NCI-H1417 treated with DMSO at 0.1 percent for 48 hours (cell line): ENCODE measurements around the gene CADM1.

Source experiments
- DNase-seq: peaks from one replicate; lab custom pipeline; 2025; lab: John Stamatoyannopoulos, UW

CADM1 gene

DNA sequence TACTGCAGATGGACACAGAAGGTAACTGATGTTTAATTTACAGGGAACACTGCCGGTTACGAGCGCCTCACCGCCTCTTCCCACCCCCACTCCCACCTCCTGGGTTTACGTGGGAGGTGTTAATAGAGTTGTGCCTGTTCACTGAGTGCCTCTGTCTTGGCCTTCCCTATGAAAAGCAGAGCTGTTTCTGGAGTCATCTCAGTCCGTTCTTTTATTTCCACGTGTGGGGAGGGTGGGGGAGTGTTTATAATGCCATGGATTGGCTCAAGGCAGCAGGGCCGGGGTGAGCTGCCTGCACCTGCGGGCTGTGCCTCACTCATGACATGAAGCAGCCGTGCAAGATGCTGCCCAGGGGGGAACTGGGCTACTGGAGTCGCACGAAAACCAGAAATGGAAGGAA is 322.7 kb downstream of the CADM1 start:
- DNase-seq: no peak

DNA sequence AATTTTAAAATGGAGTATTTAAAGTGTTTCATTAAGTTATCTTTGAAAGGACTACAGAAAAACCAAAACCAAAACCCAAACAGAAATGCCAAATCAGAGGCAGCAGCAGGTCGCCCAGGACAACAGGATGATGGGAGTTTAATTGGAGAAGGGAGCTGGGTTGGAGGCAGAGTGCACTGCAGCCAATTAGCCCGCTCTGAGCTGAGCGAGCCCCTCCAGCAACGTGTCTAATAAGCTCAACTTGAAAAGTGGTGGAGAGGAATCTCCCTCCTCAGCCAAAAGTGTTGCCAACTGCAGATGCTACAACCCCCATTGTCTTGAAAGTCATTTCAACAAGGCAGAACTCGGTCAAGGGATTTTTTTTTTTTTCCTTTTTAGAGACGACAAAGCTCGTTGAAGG is 323.9 kb downstream of the CADM1 start:
- peak; percentile 67 for DNase-seq

DNA sequence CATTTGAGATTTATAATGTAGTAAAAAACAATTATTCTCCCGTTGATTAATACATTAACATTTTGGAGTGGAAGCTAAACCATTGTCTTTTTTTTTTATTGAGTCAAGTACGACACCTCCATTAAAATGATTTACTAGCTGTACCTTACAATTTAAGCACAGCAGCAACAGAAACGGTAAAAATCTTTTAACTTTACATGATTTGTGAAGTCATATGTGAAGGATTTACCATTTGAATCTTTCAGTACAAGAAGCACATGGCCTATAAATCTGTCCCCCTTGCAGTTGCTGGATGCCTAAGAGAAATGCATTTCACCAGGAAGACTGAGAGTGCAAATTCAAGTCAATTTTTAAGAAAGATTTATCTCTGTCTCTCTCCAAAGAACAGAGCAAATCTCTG is 324.6 kb downstream of the CADM1 start:
- DNase-seq: peak; percentile 26

GRCh38 chr11:115178705-115179104 is 325.5 kb downstream of the CADM1 start:
- DNase-seq: no peak

DNA sequence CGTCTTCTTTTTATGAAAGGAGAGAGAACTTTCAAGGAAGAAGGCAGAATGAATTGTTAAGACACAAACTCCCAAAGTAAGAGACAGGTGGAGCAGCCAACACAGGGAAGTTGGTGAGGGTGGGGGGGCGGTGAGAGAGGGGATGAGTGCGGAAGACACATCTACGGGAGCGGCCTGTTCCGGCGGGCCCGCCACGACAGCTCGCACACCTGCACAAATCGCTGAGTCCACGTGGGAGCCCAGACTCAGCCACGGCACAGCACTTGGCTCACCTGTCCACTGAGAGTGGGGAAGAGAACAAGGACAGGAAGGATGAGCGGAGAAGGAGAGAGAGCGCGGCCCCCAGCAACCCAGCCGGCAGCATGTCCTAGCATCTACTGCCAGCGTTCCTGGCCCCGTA is 331.1 kb downstream of the CADM1 start:
- DNase-seq: no peak

DNA sequence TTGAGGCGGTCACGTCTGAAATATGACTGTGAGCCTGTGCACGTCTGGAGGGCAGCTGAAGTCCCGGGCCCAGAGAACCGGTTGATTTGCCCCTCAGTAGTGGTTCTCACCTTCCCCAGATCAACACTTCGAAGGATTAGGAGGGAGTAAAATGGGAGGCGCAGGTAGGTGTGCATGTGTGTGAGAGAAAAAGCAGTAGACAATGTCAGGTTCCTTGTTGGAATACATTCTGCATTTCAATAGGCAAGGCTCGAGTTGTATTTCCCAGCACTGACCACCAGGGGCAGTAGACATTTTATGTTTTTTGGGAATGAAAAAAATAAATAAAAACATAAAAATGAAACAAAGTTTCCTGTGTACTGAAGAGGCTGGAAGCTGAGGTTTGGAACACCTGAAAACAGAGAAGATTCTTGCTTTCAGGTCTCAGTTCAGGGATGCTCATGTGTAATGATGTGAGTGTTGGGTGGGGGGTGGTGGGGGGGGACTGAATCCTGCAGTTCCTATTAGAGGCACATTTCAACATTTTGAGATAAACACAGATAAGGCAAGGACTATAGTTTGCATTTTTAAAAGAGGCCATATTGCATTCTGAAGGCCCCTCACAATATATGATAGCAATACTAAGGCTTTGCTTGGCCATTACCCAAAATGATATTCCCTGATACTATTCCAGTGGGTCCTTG is 333.9 kb downstream of the CADM1 start:
- no peak for DNase-seq

- DNase-seq: no peak
Observed at GRCh38 chr11:115169251-115169650, 335.0 kb downstream of the CADM1 start.

- no peak for DNase-seq
Observed at GRCh38 chr11:115168686-115169085, 335.5 kb downstream of the CADM1 start.

- peak; percentile 57 for DNase-seq
Observed at GRCh38 chr11:115168229-115168671, 336.0 kb downstream of the CADM1 start.

GRCh38 chr11:115167456-115167855 is 336.8 kb downstream of the CADM1 start:
- no peak for DNase-seq

- DNase-seq: no peak
Observed at GRCh38 chr11:115166820-115167219, 337.4 kb downstream of the CADM1 start.

DNA sequence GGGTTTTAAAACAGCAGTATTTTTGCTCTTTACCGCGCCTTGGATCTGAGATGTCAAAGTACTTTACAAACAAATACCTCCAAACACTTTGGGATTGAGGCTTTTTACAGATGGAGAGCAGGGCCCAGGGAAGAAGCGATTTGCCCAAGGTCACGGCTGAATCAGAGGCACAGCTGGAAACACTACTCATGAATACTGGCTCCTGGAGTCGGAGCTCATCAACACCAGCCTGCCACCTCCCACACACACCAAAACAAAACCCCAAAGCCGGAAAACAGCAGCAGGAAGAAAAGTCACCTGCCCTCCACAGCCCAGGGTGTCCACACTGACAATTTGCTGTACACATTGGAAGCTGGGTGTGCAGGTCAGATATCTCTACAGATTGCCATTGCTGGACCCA is 339.4 kb downstream of the CADM1 start:
- no peak for DNase-seq

- no peak for DNase-seq
Observed at GRCh38 chr11:115162919-115163318, 341.3 kb downstream of the CADM1 start.

DNA sequence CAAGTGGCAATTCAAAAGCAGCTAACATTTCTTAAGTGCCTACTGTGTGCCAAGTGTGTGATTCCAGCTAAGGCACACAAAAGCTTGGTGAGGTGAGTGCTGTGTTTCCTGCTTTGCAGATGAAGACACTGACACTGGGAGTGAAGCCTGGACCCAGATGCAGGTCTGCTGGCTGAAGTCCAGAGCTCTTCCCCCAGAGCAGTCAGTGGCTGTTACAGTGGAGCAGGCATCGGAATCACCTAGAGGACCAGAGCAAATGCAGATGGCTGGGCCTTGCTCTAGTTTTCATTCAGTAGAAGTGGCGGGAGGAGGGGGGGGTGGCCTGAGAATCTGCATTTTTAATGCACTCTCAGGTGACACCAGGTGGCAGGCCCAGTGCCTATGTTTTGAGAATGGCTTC is 342.3 kb downstream of the CADM1 start:
- no peak for DNase-seq

- no peak for DNase-seq
Observed at GRCh38 chr11:115159207-115159606, 345.0 kb downstream of the CADM1 start.

DNA sequence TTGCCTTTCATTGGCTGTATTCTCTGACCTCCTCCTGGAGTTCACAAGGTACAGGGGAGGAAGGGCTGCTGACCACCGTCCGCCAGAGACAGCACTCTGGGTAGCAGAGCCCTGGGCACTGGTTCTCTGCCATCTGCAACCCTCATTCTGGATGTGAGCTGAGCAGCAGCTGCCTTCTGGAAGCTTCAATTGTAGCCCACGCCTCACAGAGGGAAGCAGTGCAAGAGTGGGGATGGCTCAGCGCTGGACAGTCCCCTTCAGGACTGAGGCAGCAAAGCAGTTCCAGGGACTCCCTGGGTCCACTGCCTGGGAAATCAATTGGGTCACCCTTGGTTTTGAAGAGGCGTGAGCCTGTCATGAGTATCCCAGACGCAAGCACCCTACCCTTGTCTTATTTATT is 346.2 kb downstream of the CADM1 start:
- no peak for DNase-seq

DNA sequence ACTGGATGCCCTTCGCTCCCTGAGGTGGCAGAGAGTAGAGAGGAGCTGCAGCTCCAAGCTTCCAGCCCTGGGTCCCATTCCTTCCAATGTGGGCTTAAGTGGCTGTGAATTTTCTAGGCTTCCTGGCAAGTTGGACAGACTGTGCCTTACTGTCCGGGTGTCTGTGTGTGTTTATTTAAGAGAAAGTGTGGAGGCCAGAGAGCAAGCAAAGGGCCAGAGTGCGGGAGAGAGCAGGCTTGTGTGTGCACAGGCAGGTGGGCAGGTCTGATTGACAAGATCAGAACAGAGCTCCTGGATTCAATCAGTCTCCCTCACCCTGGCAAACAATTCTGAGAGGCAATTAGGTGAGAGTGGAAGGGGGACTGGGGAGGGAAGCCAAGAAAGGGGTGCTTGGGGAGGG is 347.0 kb downstream of the CADM1 start:
- no peak for DNase-seq

- no peak for DNase-seq
Observed at GRCh38 chr11:115155978-115156377, 348.2 kb downstream of the CADM1 start.

GRCh38 chr11:115155320-115155719 is 348.9 kb downstream of the CADM1 start:
- DNase-seq: no peak

GRCh38 chr11:115154355-115154736 is 349.9 kb downstream of the CADM1 start:
- no peak for DNase-seq

- no peak for DNase-seq
Observed at GRCh38 chr11:115153731-115154354, 350.4 kb downstream of the CADM1 start.

DNA sequence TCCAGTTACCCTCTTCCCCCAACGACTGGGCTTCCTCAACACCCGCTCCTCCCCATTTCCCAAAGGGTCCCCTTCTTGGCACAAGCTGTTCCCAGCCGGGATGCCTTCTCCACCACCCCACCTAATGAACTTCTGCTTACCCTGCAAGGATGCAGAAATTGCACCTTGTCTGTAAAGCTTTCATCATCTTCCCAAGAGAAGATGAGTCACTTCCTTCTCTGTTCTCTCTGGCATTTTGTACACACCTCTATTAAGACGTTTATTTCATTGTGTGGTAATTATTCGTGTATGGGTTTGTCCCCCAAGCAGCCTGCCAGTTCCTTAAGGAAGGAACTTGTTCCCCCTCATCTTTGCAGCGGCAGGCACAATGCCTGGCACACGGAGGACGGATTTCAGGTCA is 351.1 kb downstream of the CADM1 start:
- DNase-seq: no peak

DNA sequence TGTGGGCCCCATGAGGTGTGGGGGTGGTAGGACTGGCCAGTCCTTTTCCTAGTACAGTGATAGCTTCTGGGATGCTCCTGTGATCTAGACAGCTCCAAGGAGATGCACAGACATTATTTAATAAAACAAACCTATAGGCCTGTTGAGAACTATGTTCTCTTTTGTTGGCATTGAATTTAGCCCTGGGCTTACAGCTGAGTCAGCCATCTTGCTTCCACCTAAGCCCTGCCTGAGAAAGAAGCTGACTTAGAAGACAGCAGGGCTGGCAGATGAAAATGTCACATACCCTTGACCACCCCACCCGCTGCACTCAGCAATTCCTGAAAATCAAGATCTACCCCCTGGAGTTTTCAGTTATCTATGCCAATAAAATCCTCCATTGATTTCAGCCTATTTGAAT is 353.2 kb downstream of the CADM1 start:
- no peak for DNase-seq

DNA sequence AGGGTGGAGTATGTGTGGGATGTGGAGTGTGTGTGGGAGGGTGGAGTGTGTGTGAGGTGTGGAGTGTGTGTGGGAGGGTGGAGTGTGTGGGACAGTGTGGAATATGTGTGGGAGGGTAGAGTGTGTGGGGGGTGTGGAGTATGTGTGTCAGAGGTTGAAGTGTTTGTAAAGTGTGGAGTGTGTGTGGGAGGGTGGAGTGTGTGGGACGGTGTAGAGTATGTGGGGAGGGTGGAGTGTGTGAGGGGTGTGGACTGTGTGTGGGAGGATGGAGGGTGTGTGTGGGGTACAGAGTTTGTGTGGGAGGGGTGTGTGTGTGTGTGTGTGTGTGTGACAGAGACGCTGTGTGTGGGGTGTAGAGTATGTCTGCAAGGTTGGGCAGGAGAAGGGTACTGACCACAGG is 355.5 kb downstream of the CADM1 start:
- DNase-seq: no peak
